ENCODE data around the gene CCDC8.
"Not testable (repeated sequence)": the region's sequence is repeated elsewhere in the genome, so short reads cannot be mapped to it uniquely, and the experiment has no call there.

CCDC8 gene

DNA sequence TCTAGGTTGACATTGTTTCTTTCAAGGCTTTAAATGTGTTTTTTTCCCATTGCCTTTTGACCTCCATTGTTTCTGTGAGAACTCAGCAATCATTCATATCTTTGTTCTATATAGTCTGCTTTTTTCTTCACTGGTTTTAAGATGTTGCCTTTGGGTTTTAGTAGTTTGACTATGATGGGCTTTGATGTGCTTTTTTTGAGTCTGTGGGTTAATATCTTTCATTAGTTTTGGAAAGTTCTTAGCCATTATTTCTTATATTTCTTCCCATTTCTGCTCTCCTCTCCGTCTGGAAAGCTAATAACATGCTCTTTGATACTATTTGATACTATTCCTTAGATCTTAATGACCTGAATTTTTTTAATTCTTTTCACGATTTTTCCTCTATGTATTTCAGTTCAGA, 32.7 kb downstream of the CCDC8 start:
- no peak for TF ChIP-seq CTCF (IDR thresholded peaks at IDR 0.05; ENCODE audit: low read depth, low read length, missing control alignments)
- no peak for DNase-seq (ENCODE audit: low read depth)
- no peak overlapping the region for H3K4me3 ChIP-seq (ENCODE audit: low read depth, low read length)

DNA sequence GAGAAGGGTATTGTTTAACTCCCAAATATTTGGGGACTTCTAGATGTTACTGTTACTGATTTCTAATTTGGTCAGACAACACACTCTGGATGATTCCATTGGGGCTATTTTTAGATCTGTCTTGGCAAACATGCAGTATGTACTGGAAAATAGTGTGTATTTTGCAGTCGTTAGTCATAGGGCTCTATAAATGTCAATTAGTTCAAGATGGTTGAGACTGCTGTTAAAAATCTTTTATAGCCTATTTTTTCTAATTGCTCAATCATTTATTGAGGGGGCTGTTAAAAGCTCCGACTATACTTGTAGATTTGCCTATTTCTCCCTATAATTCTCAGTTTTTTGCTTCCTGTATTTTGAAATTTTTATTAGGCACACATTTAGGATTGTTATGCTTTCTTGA, 35.1 kb downstream of the CCDC8 start:
- H3K4me3 ChIP-seq (ENCODE audit: low read depth, low read length): no peak overlapping the region
- DNase-seq (ENCODE audit: low read depth): no peak
- no peak for TF ChIP-seq CTCF (IDR thresholded peaks at IDR 0.05; ENCODE audit: low read depth, low read length, missing control alignments)

- DNase-seq (ENCODE audit: low read depth): no peak
- H3K4me3 ChIP-seq (ENCODE audit: low read depth, low read length): no peak overlapping the region
- TF ChIP-seq CTCF (IDR thresholded peaks at IDR 0.05; ENCODE audit: low read depth, low read length, missing control alignments): no peak
Observed at GRCh38 chr19:46376241-46377153, 36.9 kb downstream of the CCDC8 start.

GRCh38 chr19:46375476-46376067, 37.8 kb downstream of the CCDC8 start:
- DNase-seq (ENCODE audit: low read depth); H3K4me3 ChIP-seq (ENCODE audit: low read depth, low read length): not testable (repeated sequence)

- no peak for DNase-seq (ENCODE audit: low read depth)
- no peak overlapping the region for H3K4me3 ChIP-seq (ENCODE audit: low read depth, low read length)
- no peak for TF ChIP-seq CTCF (IDR thresholded peaks at IDR 0.05; ENCODE audit: low read depth, low read length, missing control alignments)
Observed at GRCh38 chr19:46374536-46375475, 38.6 kb downstream of the CCDC8 start.

- DNase-seq (ENCODE audit: low read depth): no peak
- no peak overlapping the region for H3K4me3 ChIP-seq (ENCODE audit: low read depth, low read length)
- no peak for TF ChIP-seq CTCF (IDR thresholded peaks at IDR 0.05; ENCODE audit: low read depth, low read length, missing control alignments)
Observed at GRCh38 chr19:46373491-46374359, 39.6 kb downstream of the CCDC8 start.
